Ovary (tissue), 9 donors: ENCODE results near the gene SOX10. TPM values are rescaled to one million over a fixed set of nuclear protein-coding genes. Genes with fewer than 3 reads are reported as not detected.
"Not testable (repeated sequence)": the region's sequence is repeated elsewhere in the genome, so short reads cannot be mapped to it uniquely, and the experiment has no call there.

Source experiments
- DNase-seq, 5 donors: peaks; one replicate each; pipeline ENCODE4 v3.0.0-alpha.2; 2019 to 2020
- H3K27ac ChIP-seq, 2 donors: fragments of 200-600 bp; one replicate each; pipeline versions ENCODE4 v1.5.1 to v1.8.0; 2019 to 2022
- H3K27me3 ChIP-seq: fragments of 200-600 bp; one replicate; pipeline ENCODE4 v1.8.0; 2022
- H3K36me3 ChIP-seq: fragments of 200-600 bp; sonication (generic); one replicate; pipeline ENCODE4 v1.5.1; 2019
- H3K4me1 ChIP-seq: one replicate; pipeline ENCODE4 v1.8.1; 2013; ENCODE audit warnings: mild to moderate bottlenecking, moderate library complexity; ENCODE audit not compliant: insufficient read depth
- H3K4me3 ChIP-seq: fragments of 200-600 bp; sonication (generic); one replicate; pipeline ENCODE4 v1.5.1; 2017
- H3K9me3 ChIP-seq, 2 donors: fragments of 200-600 bp in 1 of 2; sonication (generic) in 1 of 2; one replicate each; pipeline versions ENCODE4 v1.5.1 to v1.8.1; 2013 to 2019; ENCODE audit warnings: mild to moderate bottlenecking in 1 of 2, moderate library complexity in 1 of 2
- CTCF ChIP-seq, 3 donors: fragments of 450-650 bp in 2 of 3; fragments of 200-600 bp in 1 of 3; IDR thresholded peaks; one replicate each; pipeline versions ENCODE4 v1.5.1 to v1.8.0; 2016 to 2022; ENCODE audit warnings: antibody characterized with exemption in 3 of 3, mild to moderate bottlenecking in 1 of 3
- EP300 ChIP-seq: sonication (generic); formaldehyde crosslinking; IDR thresholded peaks from one replicate; pipeline ENCODE4 v1.6.1; 2017; ENCODE audit warnings: antibody characterized with exemption
- POLR2A ChIP-seq: fragments of 450-650 bp; IDR thresholded peaks from one replicate; pipeline ENCODE4 v1.6.1; 2017; ENCODE audit warnings: antibody characterized with exemption, mild to moderate bottlenecking, moderate library complexity
- WGBS, 3 donors: extraction: QIAGEN DNeasy Blood & Tissue Kit in 1 of 3; methylation state at CpG; one replicate each; pipeline versions ENCODE4 v1.1.5 to v1.1.7; 2013 to 2017; 5-methylcytosine and 5-hydroxymethylcytosine counted together
- intact Hi-C, 4 donors: fragments of 100-400 bp; cut with DNase I; formaldehyde crosslinking; loops; one replicate each; pipeline versions ENCODE4 v1.11.0 to v1.15.1; 2022 to 2023
- polyA plus RNA-seq, 2 donors: library from polyadenylated mRNA; stranded (reverse); fragments of 200-250 nt in 1 of 2; fragments of 350-450 nt in 1 of 2; fragmentation: Illumina TruSeq in 1 of 2; extraction: RNeasy Lipid Tissue Mini Kit (QIAGEN cat#74804) in 1 of 2; gene quantifications; one replicate each; pipeline ENCODE4 v1.2.3, GENCODE V29; 2013 to 2014
- total RNA-seq, 7 donors: library from RNA; depleted of rRNA in 2 of 7; stranded (reverse); fragments of >200 nt in 2 of 7; fragmentation: NEBNext Ultra II Directional in 3 of 7; extraction: Animal tissue kit (Norgen Biotek cat#: 25700) in 3 of 7; gene quantifications; one replicate each; pipeline versions ENCODE4 v1.1.0 to v1.2.4, GENCODE V29; 2016 to 2023
- donor health status: DM: no; HTN: no; CAD: no; lungs with moderate emphysema.
- donor health status: DM: no; HTN: no; CAD: no.
- donor health status: Bipolar disorder and iron deficiency.
- donor health status: DM: yes; HTN: yes; CAD: no.
- donor health status: DM: no; HTN: no; CAD: no.
- donor health status: DM: yes; HTN: yes; CAD: no.

SOX10 gene
- total and polyA plus RNA-seq, 9 donors = 0.11 to 3.2 (median 1.3) TPM; not detected in 2

GRCh38 chr22:37959231-37959825 is 25.0 kb downstream of the SOX10 start:
- TF ChIP-seq POLR2A (no peak), EP300 (no peak), CTCF (IDR thresholded peaks at IDR 0.05) (no peak)
- Histone ChIP-seq H3K27ac (no peak overlapping the region), H3K4me1 (peaks cover 3% of the 10 kb centered on the region), H3K27me3 (no peaks in the 10 kb centered on the region), H3K4me3 (no peak overlapping the region), H3K36me3 (no peaks in the 10 kb centered on the region), H3K9me3 (no peaks in the 10 kb centered on the region)
- DNase-seq = no peak
- 95 to 97% (median 97%) methylated on average over 18 of the region's 18 CpGs for WGBS, 3 donors
- intact Hi-C loops = no loop called here

GRCh38 chr22:37957232-37957631 is 27.1 kb downstream of the SOX10 start:
- Histone ChIP-seq H3K27me3 (no peaks in the 10 kb centered on the region), H3K9me3 (no peaks in the 10 kb centered on the region), H3K4me1 (peaks cover 7% of the 10 kb centered on the region), H3K4me3 (no peak overlapping the region), H3K36me3 (no peaks in the 10 kb centered on the region), H3K27ac (no peak overlapping the region)
- DNase-seq = no peak
- intact Hi-C loops = no loop called here
- TF ChIP-seq EP300 (no peak), POLR2A (no peak), CTCF (IDR thresholded peaks at IDR 0.05) (no peak)
- 88 to 90% (median 89%) methylated on average over 4 of the region's 4 CpGs for WGBS, 3 donors

GRCh38 chr22:37955825-37956397 is 28.4 kb downstream of the SOX10 start:
- H3K4me3 ChIP-seq, intact Hi-C loops: not testable (repeated sequence)

GRCh38 chr22:37954686-37955085 is 29.7 kb downstream of the SOX10 start:
- Histone ChIP-seq H3K9me3 (no peaks in the 10 kb centered on the region), H3K4me1 (peaks cover 7% of the 10 kb centered on the region), H3K27me3 (no peaks in the 10 kb centered on the region), H3K36me3 (no peaks in the 10 kb centered on the region), H3K4me3 (peak overlapping the region; percentile 63), H3K27ac (no peak overlapping the region)
- intact Hi-C loops = loop anchor here in 1 of 4 donors (5.0 kb wide), 1 partner anchor 137 kb away; no protein-coding TSS in a partner anchor
- DNase-seq = no peak
- WGBS, 3 donors = 40 to 55% (median 52%) methylated on average over 4 of the region's 4 CpGs
- no peak for TF ChIP-seq CTCF (IDR thresholded peaks at IDR 0.05)
- TF ChIP-seq POLR2A = no peak
- TF ChIP-seq EP300 = no peak

More at GRCh38 chr22:37955825-37956397, 28.4 kb downstream of the SOX10 start:
- H3K9me3 ChIP-seq, H3K27me3 ChIP-seq, DNase-seq, H3K27ac ChIP-seq, H3K4me1 ChIP-seq, H3K36me3 ChIP-seq: not testable (repeated sequence)
- WGBS, 3 donors = 74 to 80% (median 80%) methylated on average over 15 of the region's 15 CpGs
